CD14-positive monocyte (primary cell): ENCODE results near the gene CXCL10. TPM values are rescaled to one million over a fixed set of nuclear protein-coding genes. Genes with fewer than 3 reads are reported as not detected.

Experiments
- DNase-seq, 3 donors: peaks; one replicate each; pipeline ENCODE4 v3.0.0-alpha.2; 2011 to 2022
- H2AFZ ChIP-seq: 2 replicates; pipeline ENCODE4 v1.6.0; 2012; ENCODE audit warnings: mild to moderate bottlenecking, low read depth, low read length, inconsistent platforms; ENCODE audit not compliant: insufficient read depth, poor library complexity, severe bottlenecking
- H3K27ac ChIP-seq, 2 donors: 1 replicate in 1 of 2; 2 replicates in 1 of 2; pipeline ENCODE4 v1.5.1; 2012 to 2013; ENCODE audit warnings: low read length in 2 of 2, control low read depth in 1 of 2, inconsistent platforms in 1 of 2, low read depth in 1 of 2, mild to moderate bottlenecking in 1 of 2
- H3K27me3 ChIP-seq, 2 donors: one replicate each; pipeline versions ENCODE4 v1.6.0 to v1.6.1; 2011 to 2013; ENCODE audit warnings: low read length in 2 of 2; ENCODE audit not compliant: control insufficient read depth in 2 of 2, insufficient read depth in 2 of 2
- H3K36me3 ChIP-seq, 2 donors: replicated peaks in 1 of 2; 1 replicate in 1 of 2; 2 replicates in 1 of 2; pipeline versions ENCODE4 v1.5.1 to v1.6.1; 2012 to 2013; ENCODE audit warnings: low read length in 2 of 2, control low read depth in 1 of 2, inconsistent platforms in 1 of 2, mild to moderate bottlenecking in 1 of 2; ENCODE audit not compliant: insufficient read depth in 2 of 2, control insufficient read depth in 1 of 2
- H3K4me1 ChIP-seq, 2 donors: 1 replicate in 1 of 2; 2 replicates in 1 of 2; pipeline versions ENCODE4 v1.5.1 to v1.6.1; 2012 to 2013; ENCODE audit warnings: low read length in 2 of 2, control low read depth in 1 of 2, inconsistent platforms in 1 of 2, mild to moderate bottlenecking in 1 of 2, moderate library complexity in 1 of 2; ENCODE audit not compliant: insufficient read depth in 2 of 2, control insufficient read depth in 1 of 2
- H3K4me2 ChIP-seq: replicated peaks from 2 replicates; pipeline ENCODE3; 2012; ENCODE audit warnings: low read length, moderate library complexity, mild to moderate bottlenecking; ENCODE audit not compliant: poor library complexity, severe bottlenecking; ENCODE audit errors: extremely low read depth
- H3K4me3 ChIP-seq, 3 experiments: fragments of 200-600 bp in 1 of 3; sonication (generic) in 1 of 3; replicated peaks in 1 of 3; 1 replicate in 2 of 3; 2 replicates in 1 of 3; pipeline ENCODE4 v1.5.1; 2011 to 2013; ENCODE audit warnings: low read length in 3 of 3, mild to moderate bottlenecking in 3 of 3, control low read depth in 2 of 3, low read depth in 2 of 3, inconsistent platforms in 1 of 3, moderate library complexity in 1 of 3
- H3K79me2 ChIP-seq: 2 replicates; pipeline ENCODE4 v1.6.0; 2012; ENCODE audit warnings: mild to moderate bottlenecking, control low read depth, inconsistent platforms, low read length, moderate library complexity; ENCODE audit not compliant: insufficient read depth
- H3K9ac ChIP-seq: 2 replicates; pipeline ENCODE4 v1.6.0; 2017; ENCODE audit warnings: low read length, mild to moderate bottlenecking; ENCODE audit not compliant: insufficient read depth, poor library complexity, severe bottlenecking
- H3K9me3 ChIP-seq, 2 donors: replicated peaks in 1 of 2; 1 replicate in 1 of 2; 2 replicates in 1 of 2; pipeline versions ENCODE4 v1.5.1 to v1.6.1; 2012 to 2013; ENCODE audit warnings: low read length in 2 of 2, control low read depth in 1 of 2; ENCODE audit not compliant: control insufficient read depth in 1 of 2, insufficient read depth in 1 of 2
- H4K20me1 ChIP-seq: 2 replicates; pipeline ENCODE4 v1.6.0; 2012; ENCODE audit warnings: mild to moderate bottlenecking, low read length, control low read depth, moderate library complexity; ENCODE audit not compliant: insufficient read depth
- H3K27ac Mint-ChIP-seq, 7 donors: one replicate each; pipeline ENCODE4 v1.8.0; 2020; ENCODE audit warnings: mild to moderate bottlenecking in 7 of 7, mixed read lengths in 7 of 7, moderate library complexity in 6 of 7, inconsistent platforms in 2 of 7
- H3K27me3 Mint-ChIP-seq, 3 donors: one replicate each; pipeline ENCODE4 v1.8.0; 2021 to 2022; ENCODE audit warnings: low read depth in 3 of 3, mild to moderate bottlenecking in 3 of 3, mixed read lengths in 3 of 3, moderate library complexity in 3 of 3, inconsistent platforms in 1 of 3
- H3K36me3 Mint-ChIP-seq, 2 donors: one replicate each; pipeline ENCODE4 v1.8.0; 2020; ENCODE audit warnings: mixed read lengths in 2 of 2, inconsistent platforms in 1 of 2, mild to moderate bottlenecking in 1 of 2
- H3K4me1 Mint-ChIP-seq: one replicate; pipeline ENCODE4 v1.8.0; 2020; ENCODE audit warnings: mild to moderate bottlenecking, mixed read lengths
- H3K4me3 Mint-ChIP-seq, 2 donors: one replicate each; pipeline ENCODE4 v1.8.0; 2020; ENCODE audit warnings: mild to moderate bottlenecking in 2 of 2, mixed read lengths in 2 of 2, moderate library complexity in 1 of 2
- H3K9me3 Mint-ChIP-seq, 7 donors: one replicate each; pipeline ENCODE4 v1.8.0; 2020 to 2022; ENCODE audit warnings: mixed read lengths in 7 of 7, mild to moderate bottlenecking in 6 of 7, moderate library complexity in 6 of 7, inconsistent platforms in 2 of 7
- CTCF ChIP-seq: fragments of 200-600 bp; IDR thresholded peaks from one replicate; pipeline ENCODE4 v1.8.0; 2022; ENCODE audit warnings: antibody characterized with exemption, mild to moderate bottlenecking
- WGBS: methylation state at CpG from one replicate; pipeline ENCODE4 v1.1.5; 2013; ENCODE audit warnings: missing lambda C conversion rate; ENCODE audit not compliant: insufficient coverage; 5-methylcytosine and 5-hydroxymethylcytosine counted together
- intact Hi-C, 2 donors: fragments of 100-400 bp; cut with micrococcal nuclease; formaldehyde crosslinking; loops; one replicate each; pipeline versions ENCODE4 v1.15.0 to v1.15.1; 2023
- polyA plus RNA-seq, 3 donors: library from polyadenylated mRNA; depleted of rRNA in 1 of 3; unstranded in 2 of 3; stranded (reverse) in 1 of 3; fragments of 300-500 nt in 2 of 3; fragments of >200 nt in 1 of 3; fragmentation: Illumina TruSeq in 2 of 3; gene quantifications; 1 replicate in 2 of 3; 2 replicates in 1 of 3; pipeline ENCODE4 v1.2.3, GENCODE V29; 2012 to 2021

Gene CXCL10
- polyA plus RNA-seq, 3 donors = 5.5 to 16.5 (median 16.3) TPM

- Histone ChIP-seq H3K4me3 (no peak overlapping the region), H3K27me3 (no peaks in the 10 kb centered on the region), H4K20me1 (no peaks in the 10 kb centered on the region), H3K27ac (no peak overlapping the region), H3K9me3 (no peaks in the 10 kb centered on the region), H3K4me1 (peaks cover 22 to 29% of the 10 kb centered on the region in 2 donors), H3K9ac (no peak overlapping the region), H3K4me2 (no peak overlapping the region), H3K79me2 (no peaks in the 10 kb centered on the region), H3K36me3 (no peaks in the 10 kb centered on the region), H2AFZ (no peak overlapping the region)
- peaks cover 0 to 2% (median 1%) of the 10 kb centered on the region in 3 donors for H3K27me3 Mint-ChIP-seq
- no peak for TF ChIP-seq CTCF
- no peak overlapping the region for H3K4me3 Mint-ChIP-seq
- peaks cover 48% of the 10 kb centered on the region for H3K4me1 Mint-ChIP-seq
- WGBS = 100% methylated on average over 1 of the region's 2 CpGs
- intact Hi-C loops = no loop called here
- no peak overlapping the region for H3K27ac Mint-ChIP-seq
- H3K9me3 Mint-ChIP-seq = no peaks in the 10 kb centered on the region
- no peaks in the 10 kb centered on the region for H3K36me3 Mint-ChIP-seq
- DNase-seq = no peak
Observed at GRCh38 chr4:76055421-76055820, 32.1 kb upstream of the CXCL10 start.

GRCh38 chr4:76055016-76055415, 31.7 kb upstream of the CXCL10 start:
- Histone ChIP-seq H3K4me1 (peaks cover 18 to 25% of the 10 kb centered on the region in 2 donors), H4K20me1 (no peaks in the 10 kb centered on the region), H2AFZ (no peak overlapping the region), H3K27me3 (no peaks in the 10 kb centered on the region), H3K4me3 (no peak overlapping the region), H3K4me2 (no peak overlapping the region), H3K36me3 (no peaks in the 10 kb centered on the region), H3K27ac (no peak overlapping the region), H3K79me2 (no peaks in the 10 kb centered on the region), H3K9ac (no peak overlapping the region), H3K9me3 (no peaks in the 10 kb centered on the region)
- H3K4me3 Mint-ChIP-seq = no peak overlapping the region
- H3K4me1 Mint-ChIP-seq = peaks cover 44% of the 10 kb centered on the region
- H3K27ac Mint-ChIP-seq = no peak overlapping the region
- WGBS = 71% methylated on average over 1 of the region's 2 CpGs
- H3K9me3 Mint-ChIP-seq = no peaks in the 10 kb centered on the region
- no peak for DNase-seq
- peaks cover 0 to 2% (median 1%) of the 10 kb centered on the region in 3 donors for H3K27me3 Mint-ChIP-seq
- H3K36me3 Mint-ChIP-seq = no peaks in the 10 kb centered on the region
- no peak for TF ChIP-seq CTCF
- intact Hi-C loops = no loop called here
